ENCODE results near the gene RAD51B.

The RAD51B gene

GRCh38 chr14:68564826-68565759 is 745.5 kb downstream of the RAD51B start:
- Histone ChIP-seq H3K27ac (replicated peaks) (no peak overlapping the region), H3K4me3 (replicated peaks; ENCODE audit: insufficient read depth, low read length) (no peak overlapping the region), H3K27me3 (ENCODE audit: insufficient read depth, poor library complexity, severe bottlenecking) (no peaks in the 10 kb centered on the region)
- TF ChIP-seq SPI1 (IDR thresholded peaks at IDR 0.05; ENCODE audit: borderline replicate concordance, low read depth) (no peak), CTCF (IDR thresholded peaks at IDR 0.05; ENCODE audit: insufficient read depth, low read length) (no peak), POLR2AphosphoS5 (IDR thresholded peaks at IDR 0.05; ENCODE audit: low read depth) (no peak), GABPA (IDR thresholded peaks at IDR 0.05; ENCODE audit: low read depth) (no peak)
- TF ChIP-seq, protein P1, sequence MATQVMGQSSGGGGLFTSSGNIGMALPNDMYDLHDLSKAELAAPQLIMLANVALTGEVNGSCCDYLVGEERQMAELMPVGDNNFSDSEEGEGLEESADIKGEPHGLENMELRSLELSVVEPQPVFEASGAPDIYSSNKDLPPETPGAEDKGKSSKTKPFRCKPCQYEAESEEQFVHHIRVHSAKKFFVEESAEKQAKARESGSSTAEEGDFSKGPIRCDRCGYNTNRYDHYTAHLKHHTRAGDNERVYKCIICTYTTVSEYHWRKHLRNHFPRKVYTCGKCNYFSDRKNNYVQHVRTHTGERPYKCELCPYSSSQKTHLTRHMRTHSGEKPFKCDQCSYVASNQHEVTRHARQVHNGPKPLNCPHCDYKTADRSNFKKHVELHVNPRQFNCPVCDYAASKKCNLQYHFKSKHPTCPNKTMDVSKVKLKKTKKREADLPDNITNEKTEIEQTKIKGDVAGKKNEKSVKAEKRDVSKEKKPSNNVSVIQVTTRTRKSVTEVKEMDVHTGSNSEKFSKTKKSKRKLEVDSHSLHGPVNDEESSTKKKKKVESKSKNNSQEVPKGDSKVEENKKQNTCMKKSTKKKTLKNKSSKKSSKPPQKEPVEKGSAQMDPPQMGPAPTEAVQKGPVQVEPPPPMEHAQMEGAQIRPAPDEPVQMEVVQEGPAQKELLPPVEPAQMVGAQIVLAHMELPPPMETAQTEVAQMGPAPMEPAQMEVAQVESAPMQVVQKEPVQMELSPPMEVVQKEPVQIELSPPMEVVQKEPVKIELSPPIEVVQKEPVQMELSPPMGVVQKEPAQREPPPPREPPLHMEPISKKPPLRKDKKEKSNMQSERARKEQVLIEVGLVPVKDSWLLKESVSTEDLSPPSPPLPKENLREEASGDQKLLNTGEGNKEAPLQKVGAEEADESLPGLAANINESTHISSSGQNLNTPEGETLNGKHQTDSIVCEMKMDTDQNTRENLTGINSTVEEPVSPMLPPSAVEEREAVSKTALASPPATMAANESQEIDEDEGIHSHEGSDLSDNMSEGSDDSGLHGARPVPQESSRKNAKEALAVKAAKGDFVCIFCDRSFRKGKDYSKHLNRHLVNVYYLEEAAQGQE (IDR thresholded peaks at IDR 0.05; ENCODE audit: insufficient replicate concordance, low read depth): no peak
- no peak for DNase-seq (ENCODE audit: low read depth in 1 of 2, low spot score in 1 of 2)

DNA sequence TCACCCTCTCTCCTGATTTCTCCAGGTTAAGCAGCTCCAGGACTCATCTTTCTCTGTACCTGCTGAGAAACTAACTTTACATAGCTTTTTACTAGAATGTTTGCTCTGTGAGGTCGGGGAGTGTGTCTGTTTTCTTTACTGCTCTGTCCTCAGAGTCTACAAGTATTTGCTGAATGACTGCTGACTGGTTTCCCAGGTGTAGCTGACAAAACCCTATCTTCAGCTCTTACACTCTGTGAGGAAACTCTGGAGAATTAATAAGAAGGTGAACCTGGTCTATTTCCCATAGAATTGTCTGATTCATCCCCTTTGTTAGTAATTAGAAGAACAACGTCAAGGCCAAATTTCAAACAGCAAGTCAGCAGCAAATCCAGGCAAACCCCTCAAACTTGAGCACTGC is 746.5 kb downstream of the RAD51B start:
- Histone ChIP-seq H3K27me3 (ENCODE audit: insufficient read depth, poor library complexity, severe bottlenecking) (no peaks in the 10 kb centered on the region), H3K27ac (replicated peaks) (no peak overlapping the region), H3K4me3 (replicated peaks; ENCODE audit: insufficient read depth, low read length) (no peak overlapping the region)
- no peak for DNase-seq (ENCODE audit: low read depth in 1 of 2, low spot score in 1 of 2)
- no peak for TF ChIP-seq GABPA (IDR thresholded peaks at IDR 0.05; ENCODE audit: low read depth)
- TF ChIP-seq SPI1 (IDR thresholded peaks at IDR 0.05; ENCODE audit: borderline replicate concordance, low read depth): no peak
- TF ChIP-seq, protein P1 (IDR thresholded peaks at IDR 0.05; ENCODE audit: insufficient replicate concordance, low read depth): no peak
- TF ChIP-seq CTCF (IDR thresholded peaks at IDR 0.05; ENCODE audit: insufficient read depth, low read length): no peak

GRCh38 chr14:68568907-68569897 is 749.6 kb downstream of the RAD51B start:
- no peaks in the 10 kb centered on the region for H3K27me3 ChIP-seq (ENCODE audit: insufficient read depth, poor library complexity, severe bottlenecking)
- H3K4me3 ChIP-seq (replicated peaks; ENCODE audit: insufficient read depth, low read length): no peak overlapping the region
- TF ChIP-seq GABPA (IDR thresholded peaks at IDR 0.05; ENCODE audit: low read depth): no peak
- TF ChIP-seq, protein P1 (IDR thresholded peaks at IDR 0.05; ENCODE audit: insufficient replicate concordance, low read depth): no peak
- no peak for TF ChIP-seq POLR2AphosphoS5 (IDR thresholded peaks at IDR 0.05; ENCODE audit: low read depth)
- no peak for TF ChIP-seq CTCF (IDR thresholded peaks at IDR 0.05; ENCODE audit: insufficient read depth, low read length)
- no peak for TF ChIP-seq SPI1 (IDR thresholded peaks at IDR 0.05; ENCODE audit: borderline replicate concordance, low read depth)
- no peak overlapping the region for H3K27ac ChIP-seq (replicated peaks)
- no peak for DNase-seq (ENCODE audit: low read depth in 1 of 2, low spot score in 1 of 2)

All from HL-60 (cell line).